ENCODE data around the gene ZC3H18. TPM values are rescaled to one million over a fixed set of nuclear protein-coding genes. Genes with fewer than 3 reads are reported as not detected.

ZC3H18 gene
- total and polyA plus RNA-seq, 9 donors = 9.2 to 34.8 (median 31.4) TPM

- 92% methylated on average over 4 of the region's 10 CpGs for WGBS (ENCODE audit: insufficient coverage)
- no peak overlapping the region for H3K27ac ChIP-seq (ENCODE audit: low read length)
- no peaks in the 10 kb centered on the region for H3K27me3 ChIP-seq (ENCODE audit: control insufficient read depth, insufficient read depth, low read length)
- no peak overlapping the region for H3K4me3 ChIP-seq (ENCODE audit: low read length)
- no peak for DNase-seq
- H3K36me3 ChIP-seq (ENCODE audit: control insufficient read depth, insufficient read depth, low read length) = peaks cover 63% of the 10 kb centered on the region
- no peaks in the 10 kb centered on the region for H3K9me3 ChIP-seq (replicated peaks; ENCODE audit: control insufficient read depth, low read depth, low read length)
- H3K4me1 ChIP-seq (ENCODE audit: control insufficient read depth, insufficient read depth, low read length) = peaks cover 19% of the 10 kb centered on the region
These were observed 43.1 kb downstream of the ZC3H18 start for GRCh38 chr16:88613293-88613692.

GRCh38 chr16:88613911-88614817 lies 44.0 kb downstream of the ZC3H18 start:
- WGBS (ENCODE audit: insufficient coverage) = 86% methylated on average over 18 of the region's 19 CpGs
- H3K27ac ChIP-seq (ENCODE audit: low read length) = no peak overlapping the region

GRCh38 chr16:88614818-88615580 lies 44.8 kb downstream of the ZC3H18 start:
- WGBS (ENCODE audit: insufficient coverage) = 78% methylated on average over 19 of the region's 19 CpGs
- Histone ChIP-seq H3K9me3 (replicated peaks; ENCODE audit: control insufficient read depth, low read depth, low read length) (no peaks in the 10 kb centered on the region), H3K27ac (ENCODE audit: low read length) (no peak overlapping the region), H3K27me3 (ENCODE audit: control insufficient read depth, insufficient read depth, low read length) (no peaks in the 10 kb centered on the region), H3K4me1 (ENCODE audit: control insufficient read depth, insufficient read depth, low read length) (peaks cover 23% of the 10 kb centered on the region), H3K36me3 (ENCODE audit: control insufficient read depth, insufficient read depth, low read length) (peaks cover 65% of the 10 kb centered on the region), H3K4me3 (ENCODE audit: low read length) (no peak overlapping the region)
- DNase-seq = no peak

More at GRCh38 chr16:88613911-88614817, 44.0 kb downstream of the ZC3H18 start:
- Histone ChIP-seq H3K4me1 (ENCODE audit: control insufficient read depth, insufficient read depth, low read length) (peaks cover 23% of the 10 kb centered on the region), H3K27me3 (ENCODE audit: control insufficient read depth, insufficient read depth, low read length) (no peaks in the 10 kb centered on the region), H3K9me3 (replicated peaks; ENCODE audit: control insufficient read depth, low read depth, low read length) (no peaks in the 10 kb centered on the region), H3K36me3 (ENCODE audit: control insufficient read depth, insufficient read depth, low read length) (peaks cover 66% of the 10 kb centered on the region), H3K4me3 (ENCODE audit: low read length) (no peak overlapping the region)
- no peak for DNase-seq

- 77% methylated on average over 11 of the region's 13 CpGs for WGBS (ENCODE audit: insufficient coverage)
- DNase-seq = no peak
- peaks cover 23% of the 10 kb centered on the region for H3K4me1 ChIP-seq (ENCODE audit: control insufficient read depth, insufficient read depth, low read length)
- no peaks in the 10 kb centered on the region for H3K9me3 ChIP-seq (replicated peaks; ENCODE audit: control insufficient read depth, low read depth, low read length)
- H3K36me3 ChIP-seq (ENCODE audit: control insufficient read depth, insufficient read depth, low read length) = peaks cover 56% of the 10 kb centered on the region
- no peak overlapping the region for H3K27ac ChIP-seq (ENCODE audit: low read length)
- no peak overlapping the region for H3K4me3 ChIP-seq (ENCODE audit: low read length)
- H3K27me3 ChIP-seq (ENCODE audit: control insufficient read depth, insufficient read depth, low read length) = no peaks in the 10 kb centered on the region
These were observed 46.1 kb downstream of the ZC3H18 start for GRCh38 chr16:88616320-88616719.

GRCh38 chr16:88616736-88617135 lies 46.5 kb downstream of the ZC3H18 start:
- no peak for DNase-seq
- Histone ChIP-seq H3K27ac (ENCODE audit: low read length) (no peak overlapping the region), H3K4me3 (ENCODE audit: low read length) (no peak overlapping the region), H3K9me3 (replicated peaks; ENCODE audit: control insufficient read depth, low read depth, low read length) (no peaks in the 10 kb centered on the region), H3K27me3 (ENCODE audit: control insufficient read depth, insufficient read depth, low read length) (no peaks in the 10 kb centered on the region), H3K4me1 (ENCODE audit: control insufficient read depth, insufficient read depth, low read length) (peaks cover 23% of the 10 kb centered on the region), H3K36me3 (ENCODE audit: control insufficient read depth, insufficient read depth, low read length) (peaks cover 53% of the 10 kb centered on the region)
- WGBS (ENCODE audit: insufficient coverage) = 83% methylated on average over 3 of the region's 12 CpGs

- no peaks in the 10 kb centered on the region for H3K27me3 ChIP-seq (ENCODE audit: control insufficient read depth, insufficient read depth, low read length)
- DNase-seq = no peak
- H3K36me3 ChIP-seq (ENCODE audit: control insufficient read depth, insufficient read depth, low read length) = peaks cover 55% of the 10 kb centered on the region
- H3K27ac ChIP-seq (ENCODE audit: low read length) = no peak overlapping the region
- 74% methylated on average over 16 of the region's 20 CpGs for WGBS (ENCODE audit: insufficient coverage)
- no peaks in the 10 kb centered on the region for H3K9me3 ChIP-seq (replicated peaks; ENCODE audit: control insufficient read depth, low read depth, low read length)
- H3K4me1 ChIP-seq (ENCODE audit: control insufficient read depth, insufficient read depth, low read length) = peaks cover 23% of the 10 kb centered on the region
- H3K4me3 ChIP-seq (ENCODE audit: low read length) = no peak overlapping the region
These were observed 47.2 kb downstream of the ZC3H18 start for GRCh38 chr16:88617268-88618031.

GRCh38 chr16:88618182-88618955 lies 48.2 kb downstream of the ZC3H18 start:
- no peak overlapping the region for H3K27ac ChIP-seq (ENCODE audit: low read length)
- DNase-seq = no peak
- no peaks in the 10 kb centered on the region for H3K27me3 ChIP-seq (ENCODE audit: control insufficient read depth, insufficient read depth, low read length)
- WGBS (ENCODE audit: insufficient coverage) = 69% methylated on average over 16 of the region's 20 CpGs
- H3K4me1 ChIP-seq (ENCODE audit: control insufficient read depth, insufficient read depth, low read length) = peaks cover 23% of the 10 kb centered on the region
- H3K9me3 ChIP-seq (replicated peaks; ENCODE audit: control insufficient read depth, low read depth, low read length) = no peaks in the 10 kb centered on the region
- H3K4me3 ChIP-seq (ENCODE audit: low read length) = no peak overlapping the region
- peaks cover 58% of the 10 kb centered on the region for H3K36me3 ChIP-seq (ENCODE audit: control insufficient read depth, insufficient read depth, low read length)

- H3K9me3 ChIP-seq (replicated peaks; ENCODE audit: control insufficient read depth, low read depth, low read length) = no peaks in the 10 kb centered on the region
- no peak overlapping the region for H3K4me3 ChIP-seq (ENCODE audit: low read length)
- WGBS (ENCODE audit: insufficient coverage) = 92% methylated on average over 19 of the region's 19 CpGs
- H3K36me3 ChIP-seq (ENCODE audit: control insufficient read depth, insufficient read depth, low read length) = peaks cover 62% of the 10 kb centered on the region
- peaks cover 19% of the 10 kb centered on the region for H3K4me1 ChIP-seq (ENCODE audit: control insufficient read depth, insufficient read depth, low read length)
- H3K27ac ChIP-seq (ENCODE audit: low read length) = no peak overlapping the region
- H3K27me3 ChIP-seq (ENCODE audit: control insufficient read depth, insufficient read depth, low read length) = no peaks in the 10 kb centered on the region
- DNase-seq = no peak
These were observed 48.9 kb downstream of the ZC3H18 start for GRCh38 chr16:88618956-88619667.

Data from muscle of leg (tissue), 11 donors.